Measurements from ENCODE around the gene NSMF. TPM values are rescaled to one million over a fixed set of nuclear protein-coding genes. Genes with fewer than 3 reads are reported as not detected.
A peak's percentile ranks its signal among the peaks of the same experiment; 100 is the strongest.

NSMF gene
- total RNA-seq, 1 experiment from 2014 or later = 37.9 TPM

DNA sequence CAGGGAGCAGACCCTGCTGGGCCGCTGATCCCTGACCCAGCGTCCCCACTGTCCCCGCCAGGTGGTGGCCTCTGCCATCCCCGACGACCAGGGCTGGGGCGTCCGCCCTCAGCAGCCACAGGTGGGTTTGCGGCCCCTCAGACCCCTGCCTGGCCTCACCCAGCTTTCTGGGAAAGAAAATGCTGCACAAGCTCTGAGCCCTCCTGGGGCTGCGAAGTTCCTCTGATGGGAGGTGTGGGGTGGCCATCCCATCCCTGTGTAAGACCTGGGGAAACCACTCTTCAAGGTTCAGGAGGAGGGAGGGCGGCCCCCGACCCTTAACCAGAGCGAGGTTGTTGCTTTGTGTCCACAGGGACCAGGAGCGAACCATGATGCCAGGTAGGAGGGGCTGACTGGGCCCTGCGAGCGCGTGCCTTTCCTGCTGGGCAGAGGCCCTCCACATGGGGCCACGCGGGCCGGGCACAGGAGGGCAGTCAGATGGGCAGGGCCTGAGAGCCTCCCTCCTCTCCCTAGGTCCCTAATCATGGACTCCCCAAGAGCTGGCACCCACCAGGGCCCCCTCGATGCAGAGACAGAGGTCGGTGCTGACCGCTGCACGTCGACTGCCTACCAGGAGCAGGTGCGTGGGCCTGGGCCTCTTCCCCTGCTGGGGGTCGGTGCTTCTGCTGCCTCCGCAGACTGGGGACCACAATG lies 28.3 kb downstream of the NSMF start:
- H3K27me3 ChIP-seq (ENCODE audit: control insufficient read depth, insufficient read depth, low read length) = no peaks in the 10 kb centered on the region
- no peaks in the 10 kb centered on the region for H3K36me3 ChIP-seq (replicated peaks; ENCODE audit: control insufficient read depth, insufficient read depth, low read length)
- no peak overlapping the region for H3K4me3 ChIP-seq (ENCODE audit: insufficient read depth, low read depth, low read length)
- peak; percentile 59 for DNase-seq

DNA sequence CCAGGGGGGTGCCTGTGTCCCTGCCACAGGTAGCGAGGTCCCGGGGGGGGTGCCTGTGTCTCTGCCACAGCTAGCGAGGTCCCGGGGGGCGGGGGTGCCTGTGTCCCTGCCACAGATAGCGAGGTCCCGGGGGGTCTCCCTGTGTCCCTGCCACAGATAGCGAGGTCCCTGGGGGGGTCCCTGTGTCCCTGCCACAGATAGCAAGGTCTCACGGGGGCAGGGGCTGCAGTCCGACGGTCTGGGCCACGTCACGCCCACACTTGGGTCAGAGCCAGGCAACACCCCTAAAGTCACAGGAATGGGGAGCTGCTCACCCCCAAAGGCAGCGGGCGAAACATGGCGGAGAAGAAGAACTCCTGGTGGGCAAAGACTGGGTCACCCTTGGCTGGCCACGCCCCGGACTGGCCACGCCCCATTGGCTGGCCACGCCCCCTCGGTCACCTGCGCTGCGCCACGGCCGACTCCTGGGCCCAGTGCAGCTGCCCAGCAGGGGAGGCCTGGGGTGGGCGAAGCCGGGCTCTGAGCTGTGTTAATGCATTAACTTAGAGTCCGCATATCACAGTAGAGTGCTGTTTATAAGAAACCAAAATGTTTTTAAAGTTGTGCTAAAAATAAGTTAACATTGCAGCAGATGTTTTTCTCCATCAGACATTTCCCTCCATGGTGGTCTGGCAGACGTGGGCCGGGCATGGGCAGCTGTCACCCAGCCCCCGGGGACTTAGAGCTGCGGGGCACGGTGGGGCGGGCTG lies 29.0 kb downstream of the NSMF start:
- no peaks in the 10 kb centered on the region for H3K36me3 ChIP-seq (replicated peaks; ENCODE audit: control insufficient read depth, insufficient read depth, low read length)
- no peaks in the 10 kb centered on the region for H3K27me3 ChIP-seq (ENCODE audit: control insufficient read depth, insufficient read depth, low read length)
- DNase-seq = peak; percentile 93
- H3K4me3 ChIP-seq (ENCODE audit: insufficient read depth, low read depth, low read length) = no peak overlapping the region

DNA sequence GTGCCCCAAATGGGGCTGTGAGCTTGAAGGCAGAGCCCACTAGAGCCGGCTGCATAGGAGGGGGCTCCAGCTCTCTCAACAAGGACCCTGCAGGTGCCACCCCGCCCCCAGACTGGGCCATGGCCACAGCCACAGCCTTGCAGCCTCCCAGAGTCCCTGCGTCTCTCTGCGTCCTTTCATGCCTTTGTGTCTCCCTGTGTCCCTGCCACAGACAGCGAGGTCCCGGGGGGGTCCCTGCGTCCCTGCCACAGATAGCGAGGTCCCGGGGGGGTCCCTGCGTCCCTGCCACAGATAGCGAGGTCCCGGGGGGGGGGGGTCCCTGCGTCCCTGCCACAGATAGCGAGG lies 29.6 kb downstream of the NSMF start:
- H3K27me3 ChIP-seq (ENCODE audit: control insufficient read depth, insufficient read depth, low read length) = no peaks in the 10 kb centered on the region; the same call in 1 of the 2 replicates
- H3K4me3 ChIP-seq (ENCODE audit: insufficient read depth, low read depth, low read length) = no peak overlapping the region
- no peak for DNase-seq
- no peaks in the 10 kb centered on the region for H3K36me3 ChIP-seq (replicated peaks; ENCODE audit: control insufficient read depth, insufficient read depth, low read length)

DNA sequence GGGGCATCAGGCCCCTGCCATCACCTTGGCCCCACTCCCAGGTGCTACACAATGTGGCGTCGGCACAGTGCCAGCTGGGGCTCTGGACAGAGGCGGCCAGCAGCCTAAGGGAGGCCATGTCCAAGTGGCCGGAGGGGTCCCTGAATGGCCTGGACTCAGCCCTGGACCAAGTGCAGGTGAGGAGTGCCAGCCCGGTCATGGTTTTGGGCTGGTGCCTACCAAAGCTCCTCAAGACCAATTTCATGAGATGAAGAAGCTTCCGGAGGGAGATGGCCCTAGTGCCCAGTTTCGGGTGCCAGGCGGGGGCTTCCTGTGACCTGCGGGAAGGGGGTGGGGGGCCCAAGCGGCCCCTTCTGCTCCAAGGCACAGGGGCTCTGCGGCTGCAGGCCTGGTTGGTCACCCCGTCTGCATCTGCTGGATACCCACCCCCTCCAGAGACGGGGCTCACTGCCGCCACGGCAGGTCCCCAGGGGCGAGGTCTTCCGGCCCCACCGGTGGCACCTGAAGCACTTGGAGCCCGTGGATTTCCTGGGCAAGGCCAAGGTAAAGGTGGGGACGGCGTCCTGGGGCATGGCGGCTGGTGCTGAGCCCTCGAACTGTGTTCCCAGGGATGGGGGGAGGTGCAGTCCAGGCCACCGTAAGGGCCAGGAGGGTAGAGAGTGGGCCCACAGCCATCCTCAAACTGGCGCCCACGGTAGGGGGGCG lies 30.1 kb downstream of the NSMF start:
- Histone ChIP-seq H3K4me3 (ENCODE audit: insufficient read depth, low read depth, low read length) (no peak overlapping the region), H3K36me3 (replicated peaks; ENCODE audit: control insufficient read depth, insufficient read depth, low read length) (no peaks in the 10 kb centered on the region), H3K27me3 (ENCODE audit: control insufficient read depth, insufficient read depth, low read length) (peaks cover 2% of the 10 kb centered on the region; the same call in 1 of the 2 replicates)
- DNase-seq = peak; percentile 52

DNA sequence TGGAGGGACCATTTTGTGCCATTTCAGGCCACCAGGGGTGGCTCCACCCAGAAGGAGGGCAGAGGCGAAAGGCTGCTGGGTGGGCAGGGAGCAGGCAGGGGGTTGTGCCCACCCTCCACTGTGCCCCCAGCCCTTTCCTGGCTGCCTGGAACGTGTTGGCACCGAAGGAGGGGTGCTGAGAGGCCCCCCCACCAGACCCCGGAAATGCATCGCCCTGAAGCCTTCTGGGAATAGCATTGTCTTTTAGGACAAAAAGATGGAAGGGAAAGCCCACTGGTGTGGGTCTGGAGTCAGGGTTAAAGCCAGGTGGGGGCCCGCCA lies 30.9 kb downstream of the NSMF start:
- H3K36me3 ChIP-seq (replicated peaks; ENCODE audit: control insufficient read depth, insufficient read depth, low read length) = no peaks in the 10 kb centered on the region
- no peak overlapping the region for H3K4me3 ChIP-seq (ENCODE audit: insufficient read depth, low read depth, low read length)
- no peak for DNase-seq
- H3K27me3 ChIP-seq (ENCODE audit: control insufficient read depth, insufficient read depth, low read length) = peaks cover 8% of the 10 kb centered on the region

DNA sequence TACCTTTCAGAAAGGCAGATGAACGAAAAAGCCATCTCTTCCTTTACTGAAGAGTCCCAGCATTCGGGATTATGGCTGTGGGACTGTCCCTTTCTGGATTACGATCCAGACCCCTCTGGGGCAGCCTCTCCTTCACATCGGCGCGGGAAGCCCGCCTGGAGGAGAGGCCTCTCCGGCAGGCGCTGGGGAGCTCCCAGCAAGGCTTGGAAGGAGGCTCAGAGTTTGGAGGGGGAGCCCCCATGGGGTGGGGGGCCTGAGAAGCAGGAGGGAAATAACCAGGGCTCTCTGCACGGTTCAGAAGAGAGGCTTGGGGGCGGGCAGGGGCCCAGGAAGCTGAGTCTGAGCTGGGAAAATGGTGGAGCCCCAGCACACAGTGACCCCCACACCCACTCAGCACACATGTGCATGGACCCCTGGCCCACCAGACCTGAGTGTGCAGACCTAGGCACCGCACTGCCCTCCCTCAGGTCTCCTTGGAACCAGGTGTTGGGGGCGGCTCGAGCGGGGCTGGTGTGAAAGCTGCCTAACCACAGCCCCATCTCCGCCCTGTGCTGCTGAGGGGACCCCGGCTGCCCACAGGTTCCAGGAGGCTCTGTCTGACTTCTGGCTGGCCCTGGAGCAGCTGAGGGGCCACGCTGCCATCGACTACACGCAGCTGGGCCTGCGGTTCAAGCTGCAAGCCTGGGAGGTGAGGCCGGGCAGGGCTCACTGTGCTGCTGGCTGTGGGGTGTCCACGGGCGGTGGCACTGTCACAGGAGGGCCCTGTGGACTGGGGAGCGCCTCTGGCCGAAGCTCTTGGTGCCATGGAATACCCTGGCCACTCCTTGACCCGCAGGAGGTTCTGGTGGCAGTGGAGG lies 31.5 kb downstream of the NSMF start:
- peak; percentile 47 for DNase-seq
- Histone ChIP-seq H3K27me3 (ENCODE audit: control insufficient read depth, insufficient read depth, low read length) (peaks cover 8% of the 10 kb centered on the region), H3K4me3 (ENCODE audit: insufficient read depth, low read depth, low read length) (no peak overlapping the region), H3K36me3 (replicated peaks; ENCODE audit: control insufficient read depth, insufficient read depth, low read length) (no peaks in the 10 kb centered on the region)

DNA sequence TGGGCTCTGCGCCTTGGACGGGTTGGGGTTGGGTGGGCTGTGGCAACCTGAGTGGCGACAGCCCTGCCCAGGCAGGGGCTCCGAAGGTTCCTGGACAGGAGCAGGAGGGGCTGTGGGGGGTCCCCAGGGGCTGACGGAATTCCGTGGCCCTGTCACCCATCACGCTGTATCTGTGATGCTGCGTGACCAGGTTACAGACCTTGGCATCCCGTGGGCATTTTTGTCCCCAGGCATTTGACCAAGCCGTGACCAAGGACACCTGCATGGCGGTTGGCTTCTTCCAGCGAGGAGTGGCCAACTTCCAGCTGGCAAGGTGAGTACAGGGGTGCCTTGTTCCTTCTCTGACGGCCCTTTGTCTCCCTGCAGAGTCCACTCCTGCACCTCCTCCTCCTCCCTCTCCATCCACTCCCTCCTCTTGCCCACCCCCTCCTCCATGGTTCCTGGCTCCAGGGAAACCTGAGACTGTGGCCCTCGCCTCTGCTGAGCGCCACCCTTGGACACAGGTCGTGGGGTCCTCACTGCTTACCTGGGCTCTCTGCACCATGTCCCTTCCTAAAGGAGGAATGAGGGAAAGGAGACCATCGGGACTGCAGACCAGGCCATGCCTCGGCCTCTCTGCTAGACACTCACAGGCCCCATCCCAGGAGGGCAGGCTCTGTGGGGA lies 33.0 kb downstream of the NSMF start:
- DNase-seq = peak; percentile 30
- H3K36me3 ChIP-seq (replicated peaks; ENCODE audit: control insufficient read depth, insufficient read depth, low read length) = no peaks in the 10 kb centered on the region
- H3K27me3 ChIP-seq (ENCODE audit: control insufficient read depth, insufficient read depth, low read length) = peaks cover 8% of the 10 kb centered on the region
- no peak overlapping the region for H3K4me3 ChIP-seq (ENCODE audit: insufficient read depth, low read depth, low read length)

DNA sequence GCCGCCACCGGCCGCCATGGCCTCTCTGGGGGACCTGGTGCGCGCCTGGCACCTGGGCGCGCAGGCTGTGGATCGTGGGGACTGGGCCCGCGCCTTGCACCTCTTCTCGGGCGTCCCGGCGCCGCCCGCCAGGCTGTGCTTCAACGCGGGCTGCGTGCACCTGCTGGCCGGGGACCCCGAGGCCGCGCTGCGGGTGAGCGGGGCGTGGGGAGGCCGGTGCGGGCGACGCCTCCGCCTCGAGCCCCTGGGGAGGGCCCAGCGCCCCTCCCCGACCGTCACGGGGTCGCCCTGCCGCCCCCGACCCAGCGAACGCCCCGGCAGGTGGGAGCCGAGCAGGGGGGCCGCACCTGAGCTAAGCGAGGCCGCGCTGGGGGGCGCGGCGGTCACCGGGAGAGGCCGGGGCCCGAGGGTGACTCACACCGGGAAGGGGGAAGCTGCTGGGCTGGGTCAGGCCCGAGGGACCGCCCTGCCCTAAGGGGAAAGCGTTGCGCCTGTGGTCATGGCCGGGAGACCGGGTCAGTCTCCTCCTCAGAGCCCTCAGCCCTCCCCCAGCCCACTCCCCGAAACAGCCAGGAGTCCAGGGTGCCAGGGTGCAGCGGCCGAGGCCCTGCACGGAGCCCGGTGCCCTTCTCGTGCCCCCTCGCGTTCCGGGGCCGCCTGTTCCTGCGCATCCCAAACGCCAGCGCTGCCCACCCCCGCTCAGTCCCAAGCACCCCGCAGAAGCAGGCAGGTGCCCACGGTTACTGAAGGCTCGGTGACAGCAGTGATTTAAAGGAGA lies 35.4 kb downstream of the NSMF start:
- peak; percentile 78 for DNase-seq
- Histone ChIP-seq H3K27me3 (ENCODE audit: control insufficient read depth, insufficient read depth, low read length) (peaks cover 8% of the 10 kb centered on the region), H3K36me3 (replicated peaks; ENCODE audit: control insufficient read depth, insufficient read depth, low read length) (no peaks in the 10 kb centered on the region), H3K4me3 (ENCODE audit: insufficient read depth, low read depth, low read length) (peak overlapping the region; percentile 43)

DNA sequence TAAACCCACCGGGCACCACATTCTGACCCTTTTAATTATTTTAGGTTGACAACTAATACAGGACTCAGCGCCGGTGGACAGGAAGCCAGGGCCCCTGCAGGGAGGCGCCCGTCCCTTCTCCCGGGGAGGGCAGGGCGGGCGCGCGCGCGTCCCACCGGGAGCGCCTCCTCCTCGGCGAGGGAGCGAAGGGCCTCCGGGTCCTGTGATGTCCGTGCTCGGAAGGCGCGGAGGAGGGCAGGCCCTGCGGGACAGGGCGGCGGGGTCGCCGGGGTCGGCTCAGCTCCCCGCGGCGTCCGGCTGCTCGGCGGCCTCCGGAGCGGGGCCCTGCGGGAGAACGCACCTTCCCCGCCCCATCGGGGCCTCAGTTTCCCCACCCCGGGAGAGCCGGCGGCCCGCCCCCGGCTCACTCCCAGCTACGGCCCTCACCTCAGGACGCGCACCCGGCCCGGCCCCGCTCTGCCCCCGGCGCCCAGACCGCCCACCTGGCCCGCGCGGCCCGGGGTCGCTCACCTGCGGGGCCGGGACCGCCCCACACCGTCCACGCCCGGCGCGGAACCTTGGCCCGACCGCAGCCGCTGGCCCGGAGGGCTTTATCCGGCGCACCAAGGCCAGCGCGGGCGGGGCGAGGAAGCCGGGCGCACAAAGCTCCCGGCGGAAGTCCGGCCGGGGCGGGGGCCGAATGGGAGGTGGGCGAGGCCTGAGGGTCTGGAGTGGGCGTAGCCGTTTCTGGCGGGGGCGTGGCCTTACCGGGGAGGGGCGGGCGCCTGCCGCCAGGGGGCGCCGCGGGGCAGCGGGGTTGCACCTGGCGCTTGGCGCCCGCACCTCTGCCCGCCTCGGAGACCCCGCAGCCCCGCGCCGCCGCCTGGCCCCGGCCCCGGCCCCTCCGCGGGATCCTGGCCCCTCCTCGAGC lies 36.3 kb downstream of the NSMF start, which contains the start of the genes EXD3 and NOXA1:
EXD3 (minus strand) TSS at position 559 of the 910 bp plus-strand sequence. CDS start 27,805 bp downstream, outside the sequence.
NOXA1 (plus strand) TSS at position 790 of the 910 bp plus-strand sequence. CDS start 137 bp downstream, outside the sequence.
- Histone ChIP-seq H3K27me3 (ENCODE audit: control insufficient read depth, insufficient read depth, low read length) (peaks cover 8% of the 10 kb centered on the region), H3K4me3 (ENCODE audit: insufficient read depth, low read depth, low read length) (peak within 1 kb of the TSS; percentile 67), H3K36me3 (replicated peaks; ENCODE audit: control insufficient read depth, insufficient read depth, low read length) (no peaks in the 10 kb centered on the region)
- DNase-seq = peak; percentile 100

DNA sequence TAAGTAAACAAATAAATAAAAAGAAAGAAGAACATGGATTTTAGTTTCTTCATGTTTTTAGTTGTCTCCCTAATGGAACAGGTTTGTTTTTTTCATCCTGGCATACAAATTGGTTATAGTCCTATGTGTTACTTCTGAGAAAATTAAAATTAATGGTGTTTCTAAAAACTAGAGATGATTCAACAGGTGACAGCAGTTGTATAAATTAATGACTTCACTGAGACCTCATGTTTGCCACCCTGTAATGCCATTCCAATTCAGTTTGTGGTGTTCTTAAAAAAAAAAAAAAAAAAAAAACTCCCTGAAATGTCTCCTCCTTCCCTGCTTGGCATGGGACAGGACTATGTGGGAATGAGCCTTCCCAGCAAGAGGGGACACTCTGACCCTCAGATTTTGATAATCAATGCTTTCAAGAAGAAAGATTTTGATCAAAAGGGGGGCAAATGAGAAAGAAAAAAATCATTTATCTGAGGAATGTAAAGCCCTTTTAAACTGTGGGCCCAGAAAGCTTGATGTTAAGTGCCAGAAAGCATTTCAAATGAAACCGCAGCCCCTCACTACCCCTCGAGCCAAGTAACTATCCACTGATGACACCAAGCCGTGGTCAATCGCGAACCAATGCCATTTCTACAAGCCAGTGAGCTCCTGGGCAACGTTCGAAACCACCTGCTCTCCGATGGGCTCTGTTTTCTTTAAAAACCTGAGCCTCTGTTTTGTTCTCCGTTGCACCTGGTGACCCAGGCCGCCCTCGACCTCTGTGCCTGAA lies 37.1 kb downstream of the NSMF start:
- Histone ChIP-seq H3K27me3 (ENCODE audit: control insufficient read depth, insufficient read depth, low read length) (peaks cover 8% of the 10 kb centered on the region), H3K36me3 (replicated peaks; ENCODE audit: control insufficient read depth, insufficient read depth, low read length) (no peaks in the 10 kb centered on the region), H3K4me3 (ENCODE audit: insufficient read depth, low read depth, low read length) (peak overlapping the region; percentile 67)
- no peak for DNase-seq

DNA sequence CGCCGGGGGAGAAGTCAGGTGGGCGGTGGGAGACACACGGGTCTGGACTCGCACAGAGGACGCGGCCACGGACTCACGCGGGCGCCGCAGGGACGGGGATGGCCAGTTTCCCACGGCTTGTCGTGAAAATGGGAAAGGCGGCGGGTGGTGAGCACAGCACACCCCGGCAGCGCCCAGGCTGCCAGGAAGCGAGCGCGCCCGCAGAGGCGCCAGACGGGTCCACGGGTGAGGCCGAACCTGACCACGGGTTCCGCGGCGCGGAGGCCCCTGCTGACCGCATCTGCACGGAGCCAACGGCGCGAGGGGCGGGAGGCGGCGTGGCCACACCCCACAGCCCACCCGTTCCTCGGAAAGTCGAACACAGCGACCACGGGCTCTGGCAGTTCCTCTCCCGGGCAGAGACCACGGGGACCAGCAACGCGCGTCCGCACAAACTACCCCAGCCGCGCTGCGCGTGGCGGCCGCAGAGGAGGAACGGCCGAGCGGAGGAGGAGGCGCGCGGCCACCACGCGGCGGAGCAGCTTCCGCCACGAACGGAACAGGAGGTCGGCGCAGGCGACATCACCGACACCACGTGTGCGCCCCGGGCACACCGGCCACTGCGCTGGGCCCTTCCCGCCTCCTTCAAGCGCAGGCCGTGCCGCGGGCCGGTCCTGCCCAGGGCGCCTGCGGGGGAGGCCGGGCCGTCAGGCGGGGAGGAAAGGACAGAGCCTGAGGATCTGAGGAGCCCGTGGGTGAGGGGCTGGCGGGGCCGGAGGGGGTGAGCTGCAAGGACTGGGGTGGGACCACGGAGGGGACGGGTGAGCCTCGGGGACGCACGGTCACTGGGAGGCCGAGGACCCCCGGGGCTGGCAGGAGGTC lies 41.7 kb downstream of the NSMF start:
- Histone ChIP-seq H3K4me3 (ENCODE audit: insufficient read depth, low read depth, low read length) (no peak overlapping the region), H3K27me3 (ENCODE audit: control insufficient read depth, insufficient read depth, low read length) (no peaks in the 10 kb centered on the region), H3K36me3 (replicated peaks; ENCODE audit: control insufficient read depth, insufficient read depth, low read length) (no peaks in the 10 kb centered on the region)
- no peak for DNase-seq
